Measurements from ENCODE around the gene MRPL12.
"Not testable (repeated sequence)": the region's sequence is repeated elsewhere in the genome, so short reads cannot be mapped to it uniquely, and the experiment has no call there.

Gene MRPL12

GRCh38 chr17:81673561-81674258, 29.5 kb upstream of the MRPL12 start:
- Mint-ChIP-seq H3K9me3 (no peaks in the 10 kb centered on the region), H3K27me3 (no peaks in the 10 kb centered on the region), H3K4me3 (no peak overlapping the region), H3K4me1 (peaks cover 17% of the 10 kb centered on the region), H3K27ac (no peak overlapping the region), H3K36me3 (peaks cover 42% of the 10 kb centered on the region)
- ATAC-seq = no peak

- H3K27me3 Mint-ChIP-seq, H3K9me3 Mint-ChIP-seq, H3K4me1 Mint-ChIP-seq, ATAC-seq, H3K4me3 Mint-ChIP-seq, H3K27ac Mint-ChIP-seq: not testable (repeated sequence)
- H3K36me3 Mint-ChIP-seq = peaks cover 34% of the 10 kb centered on the region
Measured at GRCh38 chr17:81675515-81676221, 27.5 kb upstream of the MRPL12 start.

GRCh38 chr17:81676906-81677305, 26.3 kb upstream of the MRPL12 start:
- peaks cover 26% of the 10 kb centered on the region for H3K36me3 Mint-ChIP-seq
- H3K27me3 Mint-ChIP-seq = no peaks in the 10 kb centered on the region
- no peak for ATAC-seq
- H3K9me3 Mint-ChIP-seq = no peaks in the 10 kb centered on the region
- H3K4me1 Mint-ChIP-seq = peaks cover 15% of the 10 kb centered on the region
- no peak overlapping the region for H3K27ac Mint-ChIP-seq
- no peak overlapping the region for H3K4me3 Mint-ChIP-seq

- no peak for ATAC-seq
- Mint-ChIP-seq H3K9me3 (no peaks in the 10 kb centered on the region), H3K4me3 (no peak overlapping the region), H3K27me3 (no peaks in the 10 kb centered on the region), H3K36me3 (no peaks in the 10 kb centered on the region), H3K4me1 (peaks cover 32% of the 10 kb centered on the region), H3K27ac (no peak overlapping the region)
Measured at GRCh38 chr17:81680150-81680549, 23.0 kb upstream of the MRPL12 start.

- Mint-ChIP-seq H3K9me3 (no peaks in the 10 kb centered on the region), H3K4me3 (peak overlapping the region; percentile 12), H3K27me3 (no peaks in the 10 kb centered on the region), H3K36me3 (peaks cover 7% of the 10 kb centered on the region), H3K27ac (no peak overlapping the region), H3K4me1 (peaks cover 38% of the 10 kb centered on the region)
- ATAC-seq = no peak
Measured at GRCh38 chr17:81681672-81682071, 21.5 kb upstream of the MRPL12 start.

GRCh38 chr17:81682565-81683207, 20.5 kb upstream of the MRPL12 start:
- Mint-ChIP-seq H3K27ac (peak overlapping the region; percentile 80), H3K27me3 (no peaks in the 10 kb centered on the region), H3K4me1 (peaks cover 47% of the 10 kb centered on the region), H3K4me3 (peak overlapping the region; percentile 86), H3K9me3 (no peaks in the 10 kb centered on the region), H3K36me3 (peaks cover 17% of the 10 kb centered on the region)
- ATAC-seq = no peak

- Mint-ChIP-seq H3K27ac (peak overlapping the region; percentile 80), H3K4me1 (peaks cover 47% of the 10 kb centered on the region), H3K9me3 (no peaks in the 10 kb centered on the region), H3K4me3 (peak overlapping the region; percentile 86), H3K27me3 (no peaks in the 10 kb centered on the region), H3K36me3 (peaks cover 19% of the 10 kb centered on the region)
- ATAC-seq = no peak
Measured at GRCh38 chr17:81683208-81683583, 20.0 kb upstream of the MRPL12 start.

- peak within 1 kb of the TSS; percentile 86 for H3K4me3 Mint-ChIP-seq
- no peaks in the 10 kb centered on the region for H3K9me3 Mint-ChIP-seq
- peak; percentile 99 for ATAC-seq
- peaks cover 51% of the 10 kb centered on the region for H3K4me1 Mint-ChIP-seq
- peaks cover 24% of the 10 kb centered on the region for H3K36me3 Mint-ChIP-seq
- H3K27ac Mint-ChIP-seq = peak within 1 kb of the TSS; percentile 80
- no peaks in the 10 kb centered on the region for H3K27me3 Mint-ChIP-seq
Measured at GRCh38 chr17:81683584-81684441, 19.4 kb upstream of the MRPL12 start, which contains the start of the genes ARL16 and HGS. Gene ARL16 (minus strand): TSS chr17:81683797. CDS start chr17:81683753, 44 bp downstream. Gene HGS (plus strand): TSS chr17:81684011. CDS start chr17:81684067, 56 bp downstream.

- Mint-ChIP-seq H3K36me3 (peaks cover 30% of the 10 kb centered on the region), H3K27ac (peak overlapping the region; percentile 80), H3K27me3 (no peaks in the 10 kb centered on the region), H3K4me1 (peaks cover 58% of the 10 kb centered on the region), H3K4me3 (peak overlapping the region; percentile 86), H3K9me3 (no peaks in the 10 kb centered on the region)
- ATAC-seq = no peak
Measured at GRCh38 chr17:81684442-81684911, 18.7 kb upstream of the MRPL12 start.

GRCh38 chr17:81685108-81685507, 18.1 kb upstream of the MRPL12 start:
- Mint-ChIP-seq H3K27ac (peak overlapping the region; percentile 80), H3K4me3 (peak overlapping the region; percentile 86), H3K9me3 (no peaks in the 10 kb centered on the region), H3K4me1 (peaks cover 63% of the 10 kb centered on the region), H3K27me3 (no peaks in the 10 kb centered on the region), H3K36me3 (peaks cover 37% of the 10 kb centered on the region)
- ATAC-seq = no peak

GRCh38 chr17:81686614-81687013, 16.6 kb upstream of the MRPL12 start:
- H3K9me3 Mint-ChIP-seq = no peaks in the 10 kb centered on the region
- H3K27me3 Mint-ChIP-seq = no peaks in the 10 kb centered on the region
- H3K4me3 Mint-ChIP-seq = no peak overlapping the region
- H3K4me1 Mint-ChIP-seq = peaks cover 62% of the 10 kb centered on the region
- H3K27ac Mint-ChIP-seq = no peak overlapping the region
- no peak for ATAC-seq
- H3K36me3 Mint-ChIP-seq = peaks cover 48% of the 10 kb centered on the region

- H3K27ac Mint-ChIP-seq = no peak overlapping the region
- no peak for ATAC-seq
- H3K4me1 Mint-ChIP-seq = peaks cover 51% of the 10 kb centered on the region
- no peaks in the 10 kb centered on the region for H3K9me3 Mint-ChIP-seq
- H3K36me3 Mint-ChIP-seq = peaks cover 56% of the 10 kb centered on the region
- H3K4me3 Mint-ChIP-seq = no peak overlapping the region
- H3K27me3 Mint-ChIP-seq = no peaks in the 10 kb centered on the region
Measured at GRCh38 chr17:81687770-81688541, 15.2 kb upstream of the MRPL12 start.

GRCh38 chr17:81688616-81689015, 14.6 kb upstream of the MRPL12 start:
- peaks cover 50% of the 10 kb centered on the region for H3K4me1 Mint-ChIP-seq
- H3K9me3 Mint-ChIP-seq = no peaks in the 10 kb centered on the region
- H3K27me3 Mint-ChIP-seq = no peaks in the 10 kb centered on the region
- H3K4me3 Mint-ChIP-seq = no peak overlapping the region
- no peak for ATAC-seq
- peak overlapping the region; percentile 25 for H3K27ac Mint-ChIP-seq
- H3K36me3 Mint-ChIP-seq = peaks cover 56% of the 10 kb centered on the region

- Mint-ChIP-seq H3K4me1 (peaks cover 43% of the 10 kb centered on the region), H3K36me3 (peaks cover 56% of the 10 kb centered on the region), H3K27me3 (no peaks in the 10 kb centered on the region), H3K27ac (no peak overlapping the region), H3K4me3 (no peak overlapping the region), H3K9me3 (no peaks in the 10 kb centered on the region)
- ATAC-seq = no peak
Measured at GRCh38 chr17:81690066-81690465, 13.1 kb upstream of the MRPL12 start.

Data from stimulated activated memory B cell treated with anti-CD40 and anti-IgM and Interleukin-4, amounts not matched to agents 10 μg/mL and 1 μg/mL and 100 μg/mL, for 72 hours (primary cell).